GM23338 (cell line): ENCODE results near the gene NPAS2.

Experiments used
- CREB1 ChIP-seq: fragments of 250-450 bp; sonication (Bioruptor Pico); IDR thresholded peaks from 2 replicates; pipeline ENCODE4 v1.5.0; 2020; ENCODE audit warnings: low read depth, mild to moderate bottlenecking, moderate library complexity
- CTCF ChIP-seq, 2 experiments: fragments of 200-600 bp in 1 of 2; sonication (generic) in 1 of 2; conservative IDR thresholded peaks; 2 replicates each; pipeline versions ENCODE4 v1.5.1 to v1.6.1; 2016 to 2017; ENCODE audit warnings: antibody characterized with exemption in 2 of 2, low read depth in 2 of 2, mild to moderate bottlenecking in 2 of 2, moderate library complexity in 1 of 2
- EZH2 ChIP-seq: fragments of 200-600 bp; sonication (generic); IDR thresholded peaks from one replicate; pipeline ENCODE4 v1.8.0; 2017; ENCODE audit warnings: antibody characterized with exemption, mild to moderate bottlenecking, low read depth; ENCODE audit not compliant: unreplicated experiment
- POLR2AphosphoS5 ChIP-seq: IDR thresholded peaks from 2 replicates; pipeline ENCODE4 v1.6.1; 2016; ENCODE audit warnings: antibody characterized with exemption, low read depth
- ZNF462 ChIP-seq: fragments of 250-450 bp; sonication (Bioruptor Pico); IDR thresholded peaks from 2 replicates; pipeline ENCODE4 v1.5.0; 2020; ENCODE audit warnings: mild to moderate bottlenecking, moderate library complexity

GRCh38 chr2:100793220-100793619 is 26.7 kb upstream of the NPAS2 start:
- no peak for TF ChIP-seq CTCF (conservative IDR thresholded peaks at IDR 0.05; ENCODE audit: low read depth in 2 of 2)
- TF ChIP-seq CREB1, result no peak
- no peak for TF ChIP-seq EZH2
- no peak for TF ChIP-seq POLR2AphosphoS5
- no peak for TF ChIP-seq ZNF462 (CRISPR knock-in tag)
